Activated naive CD8-positive, alpha-beta T cell treated with anti-CD3 and anti-CD28 coated beads, Interleukin-2, amount 50 U/mL, for 24 hours (primary cell): ENCODE data around the gene PXDC1.

Experiments
- ATAC-seq: fragments of 150-1000 bp; cut with Tn5 transposase; one replicate; pipeline ENCODE4 v1.10.0; 2021
- DNase-seq: peaks from one replicate; pipeline ENCODE4 v3.0.0; 2021
- H3K27ac Mint-ChIP-seq: one replicate; pipeline ENCODE4 v1.8.0; 2021; ENCODE audit warnings: mild to moderate bottlenecking, mixed read lengths
- H3K27me3 Mint-ChIP-seq: one replicate; pipeline ENCODE4 v1.8.0; 2021; ENCODE audit warnings: mixed read lengths
- H3K36me3 Mint-ChIP-seq: one replicate; pipeline ENCODE4 v1.8.0; 2021; ENCODE audit warnings: low read depth, mixed read lengths
- H3K4me1 Mint-ChIP-seq: one replicate; pipeline ENCODE4 v1.8.0; 2021; ENCODE audit warnings: mixed read lengths
- H3K4me3 Mint-ChIP-seq: one replicate; pipeline ENCODE4 v1.8.0; 2021; ENCODE audit warnings: mild to moderate bottlenecking, moderate library complexity, mixed read lengths
- H3K9me3 Mint-ChIP-seq: one replicate; pipeline ENCODE4 v1.8.0; 2021; ENCODE audit warnings: mixed read lengths

The PXDC1 gene

DNA sequence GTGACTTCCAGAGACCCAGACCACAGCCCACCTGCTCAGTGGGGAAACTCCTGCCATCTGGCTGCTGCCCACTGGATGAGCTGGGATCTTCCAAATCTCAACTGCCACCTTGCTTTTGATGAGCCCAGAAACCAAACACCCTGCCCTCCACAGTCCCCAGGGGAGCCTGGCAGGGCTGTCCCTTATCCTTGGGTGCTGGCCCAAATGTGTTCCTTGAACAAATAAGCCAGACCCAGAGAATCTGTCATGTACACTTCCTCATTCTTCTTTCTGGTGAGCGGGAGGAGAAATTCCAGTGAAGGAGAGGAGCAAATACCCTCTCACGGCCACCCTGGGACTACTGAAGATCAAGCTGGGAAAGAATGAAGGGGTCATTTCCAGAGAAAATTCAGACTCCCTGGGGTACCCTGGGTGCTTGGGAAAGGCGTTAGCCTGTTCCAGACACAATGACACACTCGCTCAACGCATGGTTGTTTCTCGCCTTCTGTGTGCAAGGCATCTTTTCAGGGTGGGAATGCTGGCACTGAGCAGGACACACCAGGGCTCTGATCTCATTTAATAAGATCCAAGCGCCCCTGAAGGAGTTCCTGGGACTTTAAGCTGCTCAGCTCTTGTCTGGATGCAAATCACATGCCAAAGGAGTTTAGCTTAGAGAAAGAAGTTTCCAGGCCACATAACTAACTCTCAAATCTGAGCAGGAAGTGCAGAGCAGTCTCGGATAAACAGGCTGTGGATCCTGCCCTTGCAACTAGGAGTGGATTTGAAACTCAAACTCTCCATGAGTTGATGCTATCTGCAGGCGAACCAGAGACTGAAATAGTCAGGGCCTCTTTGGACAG, 38.5 kb downstream of the PXDC1 start:
- Mint-ChIP-seq H3K27me3 (no peaks in the 10 kb centered on the region), H3K27ac (no peak overlapping the region), H3K4me1 (no peaks in the 10 kb centered on the region), H3K4me3 (no peak overlapping the region), H3K9me3 (no peaks in the 10 kb centered on the region), H3K36me3 (no peaks in the 10 kb centered on the region)
- DNase-seq (no peak), ATAC-seq (no peak)

DNA sequence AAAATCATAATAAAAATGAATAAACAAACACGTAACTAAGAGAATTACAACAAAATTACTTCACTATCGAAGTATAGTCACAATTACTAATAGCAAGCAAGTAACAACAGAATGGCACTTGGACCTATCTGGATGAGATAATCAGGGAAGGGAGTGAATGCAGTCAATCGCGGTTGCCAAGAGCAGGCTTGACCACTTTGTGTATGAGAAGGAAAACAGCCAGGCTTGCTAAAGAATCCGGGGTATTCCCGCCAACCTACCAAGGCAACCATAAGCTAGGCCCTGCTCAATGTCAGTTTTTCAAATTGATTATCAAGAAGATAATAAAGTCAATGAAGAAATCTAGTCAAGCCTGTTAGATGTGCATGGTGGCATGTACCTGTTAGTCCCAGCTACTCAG, 39.7 kb downstream of the PXDC1 start:
- Mint-ChIP-seq H3K9me3 (no peaks in the 10 kb centered on the region), H3K27me3 (no peaks in the 10 kb centered on the region), H3K36me3 (no peaks in the 10 kb centered on the region), H3K4me1 (no peaks in the 10 kb centered on the region), H3K27ac (no peak overlapping the region), H3K4me3 (no peak overlapping the region)
- ATAC-seq (no peak), DNase-seq (no peak)

DNA sequence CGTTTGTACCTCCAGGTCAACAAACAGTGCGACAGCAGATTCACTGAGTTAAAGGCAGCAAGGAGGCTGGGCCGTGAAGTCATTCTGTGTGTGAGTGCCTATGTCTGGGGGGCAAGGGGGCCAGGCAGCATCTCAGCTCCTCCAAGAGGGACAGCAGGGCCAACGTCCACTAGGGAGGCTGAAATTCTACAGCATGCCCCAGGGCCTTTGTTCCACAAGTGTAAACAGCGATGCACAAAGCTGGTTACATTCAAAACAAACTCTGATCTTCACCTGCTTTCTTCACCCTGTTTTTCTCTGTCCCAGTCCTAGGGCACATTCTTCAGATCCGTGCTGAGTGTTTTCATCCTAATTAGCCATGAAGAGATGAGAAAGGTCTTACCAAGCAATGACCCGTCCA, 41.1 kb downstream of the PXDC1 start:
- no peak overlapping the region for H3K27ac Mint-ChIP-seq
- H3K4me1 Mint-ChIP-seq: no peaks in the 10 kb centered on the region
- H3K4me3 Mint-ChIP-seq: no peak overlapping the region
- DNase-seq: no peak
- no peaks in the 10 kb centered on the region for H3K36me3 Mint-ChIP-seq
- ATAC-seq: no peak
- H3K9me3 Mint-ChIP-seq: no peaks in the 10 kb centered on the region
- no peaks in the 10 kb centered on the region for H3K27me3 Mint-ChIP-seq

DNA sequence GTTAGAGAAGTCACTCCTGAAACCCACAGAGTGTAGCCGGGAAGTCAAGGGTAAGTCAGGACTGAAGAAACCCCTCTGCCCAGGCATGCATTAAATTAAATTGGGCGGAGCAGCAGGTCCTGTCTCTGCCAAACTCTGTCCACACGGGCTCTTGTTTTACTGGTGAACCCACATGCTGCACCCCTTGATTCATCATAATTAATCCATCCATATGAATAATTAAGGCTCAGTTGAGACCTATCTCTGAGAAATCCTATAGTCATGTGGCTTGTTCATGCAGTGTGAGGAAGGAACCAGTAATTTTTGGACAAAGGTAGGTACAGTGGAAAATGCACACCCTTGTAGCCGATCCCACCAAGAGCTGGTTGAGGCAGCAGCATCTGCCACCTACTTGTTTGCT, 43.0 kb downstream of the PXDC1 start:
- H3K27me3 Mint-ChIP-seq: no peaks in the 10 kb centered on the region
- ATAC-seq (no peak), DNase-seq (no peak)
- H3K36me3 Mint-ChIP-seq: no peaks in the 10 kb centered on the region
- H3K9me3 Mint-ChIP-seq: no peaks in the 10 kb centered on the region
- no peak overlapping the region for H3K4me3 Mint-ChIP-seq
- H3K4me1 Mint-ChIP-seq: no peaks in the 10 kb centered on the region
- H3K27ac Mint-ChIP-seq: no peak overlapping the region

DNA sequence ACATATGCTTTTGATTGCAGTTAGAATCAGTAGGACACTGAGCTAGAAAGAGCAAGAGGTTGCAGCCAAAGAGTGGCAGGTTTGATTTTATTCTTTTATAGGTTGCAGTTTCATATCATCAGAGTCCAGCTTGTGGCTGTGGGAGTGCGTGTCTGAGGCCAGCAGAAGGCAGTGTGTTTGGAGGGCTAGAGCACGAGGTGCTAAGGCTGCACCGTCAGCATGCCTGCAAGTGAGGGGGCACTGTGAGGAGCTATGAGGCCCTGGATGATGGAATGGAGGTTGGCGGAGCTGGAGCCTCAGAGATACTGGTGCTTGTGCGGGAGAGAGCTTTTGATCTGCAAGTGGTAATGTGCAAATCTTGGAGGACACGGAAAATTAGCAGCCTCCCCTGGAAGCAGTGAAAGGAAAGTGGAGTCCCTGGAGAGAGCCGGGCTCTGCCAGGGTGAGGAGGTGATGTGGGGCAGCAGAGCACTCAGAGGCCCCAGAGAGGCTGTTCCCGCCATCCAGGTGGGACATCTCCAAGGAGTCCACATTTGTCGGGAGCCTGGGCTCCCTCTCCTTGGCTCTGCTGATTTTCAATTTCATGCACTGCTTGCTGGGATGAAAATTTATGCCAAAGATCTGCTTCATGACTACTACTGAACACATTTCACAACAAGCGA, 43.6 kb downstream of the PXDC1 start:
- H3K9me3 Mint-ChIP-seq: no peaks in the 10 kb centered on the region
- H3K27me3 Mint-ChIP-seq: no peaks in the 10 kb centered on the region
- H3K36me3 Mint-ChIP-seq: no peaks in the 10 kb centered on the region
- no peak overlapping the region for H3K27ac Mint-ChIP-seq
- H3K4me3 Mint-ChIP-seq: no peak overlapping the region
- ATAC-seq (no peak), DNase-seq (no peak)
- no peaks in the 10 kb centered on the region for H3K4me1 Mint-ChIP-seq

DNA sequence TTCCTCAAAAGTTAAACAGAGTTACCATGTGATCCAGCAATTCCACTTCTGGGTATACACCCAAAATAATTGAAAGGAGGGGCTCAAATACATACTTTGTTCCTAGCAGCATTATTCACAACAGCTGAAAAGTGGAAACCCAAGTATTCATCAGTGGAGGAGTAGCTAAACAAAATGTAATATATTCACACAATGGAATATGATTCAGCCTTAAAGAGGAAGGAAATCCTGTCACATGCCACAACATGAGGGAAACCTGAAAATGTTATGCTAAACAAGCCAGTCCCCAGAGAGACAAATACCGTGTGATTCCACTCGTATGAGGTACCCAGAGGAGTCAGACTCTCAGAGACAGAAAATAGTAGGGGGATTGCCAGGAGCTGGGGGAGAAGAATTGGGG, 44.5 kb downstream of the PXDC1 start:
- H3K27me3 Mint-ChIP-seq: peaks cover 3% of the 10 kb centered on the region
- no peak overlapping the region for H3K4me3 Mint-ChIP-seq
- H3K27ac Mint-ChIP-seq: no peak overlapping the region
- no peaks in the 10 kb centered on the region for H3K9me3 Mint-ChIP-seq
- DNase-seq (no peak), ATAC-seq (no peak)
- no peaks in the 10 kb centered on the region for H3K4me1 Mint-ChIP-seq
- no peaks in the 10 kb centered on the region for H3K36me3 Mint-ChIP-seq

DNA sequence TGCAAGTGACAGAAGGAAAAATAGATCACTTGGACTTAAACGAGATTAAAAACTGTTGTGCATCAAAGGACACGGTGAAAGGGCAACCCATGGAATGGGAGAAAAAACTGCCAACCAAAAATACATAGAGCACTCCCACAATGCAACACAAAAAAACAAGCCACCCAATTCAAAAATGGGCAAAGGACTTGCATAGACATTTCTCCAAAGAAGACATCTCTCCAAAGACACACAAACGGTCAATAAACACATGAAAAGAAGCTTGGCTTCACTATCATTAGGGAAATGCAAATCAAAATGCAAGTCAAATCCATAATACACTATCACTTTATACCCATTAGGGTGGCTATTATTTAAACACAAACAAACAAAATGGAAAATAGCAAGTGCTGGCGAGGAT, 45.0 kb downstream of the PXDC1 start:
- Mint-ChIP-seq H3K4me1 (no peaks in the 10 kb centered on the region), H3K36me3 (no peaks in the 10 kb centered on the region), H3K27me3 (peaks cover 3% of the 10 kb centered on the region), H3K27ac (no peak overlapping the region), H3K9me3 (no peaks in the 10 kb centered on the region), H3K4me3 (no peak overlapping the region)
- ATAC-seq (no peak), DNase-seq (no peak)

DNA sequence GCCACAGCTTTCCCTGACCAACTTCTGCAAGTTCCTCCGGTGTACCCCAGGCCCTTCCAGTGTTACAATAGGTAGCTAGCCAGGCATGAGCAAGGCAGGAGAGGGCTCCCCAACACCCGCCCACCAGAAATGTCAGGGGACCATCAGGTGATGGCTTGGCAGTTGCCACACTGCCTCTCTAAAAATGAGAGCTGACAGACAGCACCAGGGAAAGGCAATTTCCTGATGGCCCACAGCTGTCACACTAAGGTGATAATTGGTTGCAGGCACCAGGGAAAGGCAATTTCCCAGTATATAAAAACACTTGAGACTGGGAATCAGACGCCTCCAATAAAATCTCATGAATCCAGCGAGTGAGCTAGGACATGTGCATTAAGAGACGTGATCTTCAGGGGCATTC, 49.9 kb downstream of the PXDC1 start:
- ATAC-seq: no peak
- Mint-ChIP-seq H3K27me3 (peaks cover 3% of the 10 kb centered on the region), H3K4me3 (no peak overlapping the region), H3K9me3 (peaks cover 11% of the 10 kb centered on the region), H3K4me1 (no peaks in the 10 kb centered on the region), H3K36me3 (no peaks in the 10 kb centered on the region), H3K27ac (no peak overlapping the region)
- DNase-seq: no peak

DNA sequence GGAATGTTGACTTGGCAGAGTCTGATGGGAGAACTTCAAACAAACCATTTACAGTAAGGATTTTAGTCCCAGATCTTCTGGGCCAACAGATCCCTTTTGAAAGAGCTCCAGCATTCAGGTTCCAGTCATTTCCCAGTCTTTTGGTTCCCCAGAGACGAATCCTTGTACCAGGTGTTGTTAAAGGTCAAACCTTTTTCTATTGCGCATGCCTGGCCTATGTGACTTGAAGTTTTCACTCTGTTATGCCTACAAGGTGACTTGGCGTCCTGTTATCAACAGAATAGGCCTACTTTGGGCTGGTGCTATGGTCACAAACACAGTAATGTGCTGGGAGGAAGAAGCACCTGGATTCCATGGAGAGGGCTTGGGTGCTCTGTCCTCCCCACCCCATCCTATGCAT, 52.3 kb downstream of the PXDC1 start:
- no peak overlapping the region for H3K27ac Mint-ChIP-seq
- ATAC-seq (no peak), DNase-seq (no peak)
- no peaks in the 10 kb centered on the region for H3K4me1 Mint-ChIP-seq
- no peaks in the 10 kb centered on the region for H3K36me3 Mint-ChIP-seq
- H3K27me3 Mint-ChIP-seq: peaks cover 3% of the 10 kb centered on the region
- H3K4me3 Mint-ChIP-seq: no peak overlapping the region
- peaks cover 11% of the 10 kb centered on the region for H3K9me3 Mint-ChIP-seq

DNA sequence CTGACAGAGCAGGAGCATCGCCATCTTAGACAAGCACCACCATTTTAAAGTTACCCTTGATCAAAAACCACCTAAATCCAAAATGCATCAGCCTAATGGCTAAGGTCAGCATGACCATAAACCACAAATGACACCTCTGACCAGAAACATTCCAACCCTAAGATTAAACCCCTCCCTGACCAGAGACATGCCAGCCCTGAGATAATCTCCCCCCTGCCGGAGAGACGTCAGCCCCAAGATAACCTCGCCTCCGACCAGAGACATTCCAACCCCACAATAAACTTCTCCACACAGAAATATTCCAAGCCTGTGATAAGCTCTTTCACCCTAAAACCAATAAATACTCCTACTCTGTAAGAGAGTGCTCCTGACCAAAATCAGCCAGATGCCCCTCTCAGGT, 53.5 kb downstream of the PXDC1 start:
- DNase-seq (no peak), ATAC-seq (no peak)
- peaks cover 3% of the 10 kb centered on the region for H3K27me3 Mint-ChIP-seq
- H3K4me3 Mint-ChIP-seq: no peak overlapping the region
- no peaks in the 10 kb centered on the region for H3K4me1 Mint-ChIP-seq
- no peaks in the 10 kb centered on the region for H3K36me3 Mint-ChIP-seq
- no peak overlapping the region for H3K27ac Mint-ChIP-seq
- peaks cover 11% of the 10 kb centered on the region for H3K9me3 Mint-ChIP-seq

DNA sequence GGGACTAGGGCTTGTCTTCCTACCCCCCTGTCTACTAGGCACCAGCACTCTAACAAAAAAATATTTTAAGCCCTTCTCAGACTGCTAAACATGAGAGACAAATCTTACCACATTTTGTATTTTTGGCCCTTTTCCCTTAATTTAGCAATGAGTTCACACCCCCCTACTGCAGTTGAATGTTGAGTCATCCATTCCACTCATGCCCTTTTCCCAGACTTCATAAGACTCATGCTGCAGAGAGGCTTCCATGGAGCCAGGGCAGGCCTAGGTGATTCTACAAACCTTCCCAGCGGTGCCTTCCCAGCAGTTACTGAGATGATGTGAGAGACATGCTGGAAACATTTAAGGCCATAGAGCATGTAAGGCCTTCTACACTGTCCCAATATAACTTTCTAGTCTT, 53.9 kb downstream of the PXDC1 start:
- DNase-seq: no peak
- no peaks in the 10 kb centered on the region for H3K4me1 Mint-ChIP-seq
- H3K36me3 Mint-ChIP-seq: no peaks in the 10 kb centered on the region
- H3K27me3 Mint-ChIP-seq: peaks cover 1% of the 10 kb centered on the region
- peaks cover 11% of the 10 kb centered on the region for H3K9me3 Mint-ChIP-seq
- H3K27ac Mint-ChIP-seq: no peak overlapping the region
- no peak for ATAC-seq
- H3K4me3 Mint-ChIP-seq: no peak overlapping the region

DNA sequence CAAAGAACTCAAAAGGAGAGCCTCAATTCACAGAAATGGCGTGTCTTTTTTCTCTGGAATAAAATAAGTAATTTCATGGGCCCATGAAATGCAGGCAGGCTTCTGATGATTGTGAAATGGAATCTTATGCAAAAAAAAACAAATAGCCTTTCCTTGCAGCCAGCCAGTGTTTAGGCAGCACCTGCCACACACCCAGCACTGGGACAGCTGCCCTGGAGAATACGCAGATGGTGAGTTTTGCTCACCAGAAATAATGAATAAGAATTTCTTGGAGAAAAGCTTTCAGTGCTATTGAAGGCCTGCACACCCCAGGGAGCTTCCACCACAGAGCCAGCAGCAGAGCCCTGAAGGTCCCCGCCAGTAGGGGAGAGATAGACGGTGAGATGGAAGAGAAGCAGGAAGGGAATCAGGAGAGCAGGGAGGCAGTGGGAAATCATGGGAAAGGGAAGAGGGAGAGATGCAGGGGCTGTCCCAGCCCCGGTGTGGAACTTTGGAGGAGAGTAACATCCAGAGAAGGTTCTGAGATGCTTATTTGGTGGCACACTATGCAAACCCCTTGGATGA, 54.9 kb downstream of the PXDC1 start:
- Mint-ChIP-seq H3K4me3 (no peak overlapping the region), H3K27me3 (no peaks in the 10 kb centered on the region), H3K9me3 (peaks cover 11% of the 10 kb centered on the region), H3K36me3 (no peaks in the 10 kb centered on the region), H3K27ac (no peak overlapping the region), H3K4me1 (no peaks in the 10 kb centered on the region)
- ATAC-seq (no peak), DNase-seq (no peak)

DNA sequence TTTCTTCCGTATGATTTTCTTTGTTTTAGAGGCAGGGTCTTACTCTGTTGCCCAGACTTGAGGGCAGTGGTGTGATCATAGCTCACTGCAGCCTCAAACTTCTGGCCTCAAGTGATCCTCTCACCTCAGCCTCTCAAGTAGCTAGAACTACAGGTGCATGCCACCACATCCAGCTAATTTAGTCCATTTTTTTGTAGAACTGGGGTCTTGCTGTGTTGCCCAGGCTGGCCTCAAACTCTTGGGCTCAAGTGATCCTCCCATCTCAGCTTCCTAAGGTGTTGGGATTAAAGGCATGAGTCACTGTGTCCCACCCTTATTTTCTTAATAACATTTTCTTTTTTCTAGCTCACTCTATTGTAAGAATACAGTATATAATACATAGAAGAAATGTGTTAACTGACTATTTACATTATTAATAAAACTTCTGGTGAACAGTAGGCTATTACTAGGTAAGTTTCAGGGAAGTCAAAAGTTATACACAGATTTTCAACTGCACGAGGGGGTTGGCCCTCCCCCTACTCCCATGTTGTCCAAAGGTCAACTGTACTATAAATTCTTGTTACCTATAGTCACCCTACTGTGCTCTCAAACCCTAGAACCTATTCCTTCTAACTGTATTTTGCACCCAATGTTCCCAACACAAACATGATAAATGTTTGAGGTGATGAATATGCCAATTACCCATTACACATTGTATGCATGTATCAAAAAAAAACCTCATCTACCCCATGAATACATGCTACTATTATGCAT, 56.3 kb downstream of the PXDC1 start:
- H3K27me3 Mint-ChIP-seq: no peaks in the 10 kb centered on the region
- no peak overlapping the region for H3K4me3 Mint-ChIP-seq
- peaks cover 11% of the 10 kb centered on the region for H3K9me3 Mint-ChIP-seq
- H3K36me3 Mint-ChIP-seq: no peaks in the 10 kb centered on the region
- DNase-seq (no peak), ATAC-seq (no peak)
- H3K27ac Mint-ChIP-seq: no peak overlapping the region
- H3K4me1 Mint-ChIP-seq: no peaks in the 10 kb centered on the region

DNA sequence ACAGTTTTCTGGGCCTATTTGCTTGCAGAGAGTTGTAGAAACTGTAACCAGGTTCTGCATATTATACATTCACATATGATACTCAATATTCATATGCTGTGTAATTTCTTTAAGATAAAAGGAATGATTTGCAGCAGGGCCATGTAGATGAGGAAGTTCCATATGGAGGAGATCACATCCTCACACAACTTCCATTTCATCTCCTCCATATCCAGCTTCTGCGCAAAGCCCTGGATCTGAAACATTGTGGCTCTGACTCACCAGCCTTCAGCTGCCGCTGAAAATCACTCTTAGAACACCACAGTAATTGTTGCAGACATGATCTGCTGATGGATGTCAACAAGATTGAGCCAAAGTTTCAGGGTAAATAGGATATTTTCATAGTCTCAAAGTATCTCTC, 57.7 kb downstream of the PXDC1 start:
- no peaks in the 10 kb centered on the region for H3K27me3 Mint-ChIP-seq
- no peak overlapping the region for H3K4me3 Mint-ChIP-seq
- no peak overlapping the region for H3K27ac Mint-ChIP-seq

DNA sequence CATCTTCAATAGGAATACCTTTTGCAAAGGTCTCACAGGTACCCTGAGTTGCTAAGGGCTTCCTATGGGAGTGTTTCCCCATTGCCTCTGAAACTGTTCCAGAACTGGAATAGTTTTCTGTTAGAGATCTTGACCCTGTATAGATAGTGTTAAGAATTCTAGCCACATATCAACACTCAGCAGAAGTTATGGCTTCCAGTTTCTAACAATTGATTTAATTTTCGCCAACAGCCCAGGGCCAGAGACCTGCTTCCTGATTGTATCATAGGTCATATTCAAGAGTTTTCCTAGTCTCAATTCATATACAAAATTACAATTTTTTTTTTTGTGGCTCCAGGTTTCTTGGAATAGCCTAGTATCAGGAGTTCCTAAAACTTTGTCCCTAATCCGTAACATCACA, 61.0 kb downstream of the PXDC1 start:
- H3K27ac Mint-ChIP-seq: no peak overlapping the region
- no peaks in the 10 kb centered on the region for H3K4me1 Mint-ChIP-seq
- H3K27me3 Mint-ChIP-seq: no peaks in the 10 kb centered on the region
- DNase-seq (no peak), ATAC-seq (no peak)
- H3K4me3 Mint-ChIP-seq: no peak overlapping the region
- H3K36me3 Mint-ChIP-seq: no peaks in the 10 kb centered on the region
- H3K9me3 Mint-ChIP-seq: no peaks in the 10 kb centered on the region

More for the DNA sequence above, 57.7 kb downstream of the PXDC1 start:
- Mint-ChIP-seq H3K36me3 (no peaks in the 10 kb centered on the region), H3K4me1 (no peaks in the 10 kb centered on the region), H3K9me3 (peaks cover 8% of the 10 kb centered on the region)
- no peak for DNase-seq
- ATAC-seq: no peak
